Glomerular visceral epithelial cell (primary cell): ENCODE data around the gene PUDP.

Experiments used
- DNase-seq: peaks from one replicate; pipeline ENCODE4 v3.0.0-alpha.2; 2016; ENCODE audit errors: extremely low spot score

PUDP gene

GRCh38 chrX:7146703-7147412 lies 1.1 kb downstream of the PUDP start:
- DNase-seq, result peak; percentile 10

DNA sequence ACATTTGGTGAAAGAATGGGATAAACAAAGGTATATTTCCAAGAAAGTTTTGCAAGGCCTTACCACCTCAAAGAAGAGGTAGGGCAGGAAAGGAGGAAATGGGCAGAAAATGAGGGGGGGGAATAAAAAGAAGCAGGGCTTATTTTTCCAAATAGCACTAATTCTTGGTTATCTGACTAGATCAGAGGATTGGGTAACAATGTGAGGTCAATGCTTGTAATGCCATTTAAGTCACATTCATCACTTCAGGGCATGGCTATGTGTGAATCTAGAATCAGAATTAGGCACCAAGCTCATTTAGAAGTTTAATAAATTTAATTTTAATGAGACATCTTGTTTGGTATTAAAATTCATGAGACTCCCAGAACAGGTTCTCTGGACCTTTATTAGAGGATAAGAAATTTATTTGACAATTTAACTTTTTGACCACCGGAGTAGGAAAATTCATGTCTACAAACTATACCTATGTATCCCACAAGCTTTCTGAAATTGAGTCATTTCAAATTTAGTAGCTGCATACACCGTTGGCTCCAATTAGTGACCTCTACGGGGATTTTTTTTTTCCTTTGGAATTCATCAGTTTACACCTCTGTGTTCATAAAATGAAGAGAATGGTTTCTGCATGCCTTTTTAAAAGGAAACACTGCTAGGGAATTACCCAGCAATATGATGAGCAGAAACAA lies 1.8 kb downstream of the PUDP start:
- DNase-seq, result no peak

- no peak for DNase-seq
Observed at GRCh38 chrX:7145454-7145853, 2.5 kb downstream of the PUDP start.

DNA sequence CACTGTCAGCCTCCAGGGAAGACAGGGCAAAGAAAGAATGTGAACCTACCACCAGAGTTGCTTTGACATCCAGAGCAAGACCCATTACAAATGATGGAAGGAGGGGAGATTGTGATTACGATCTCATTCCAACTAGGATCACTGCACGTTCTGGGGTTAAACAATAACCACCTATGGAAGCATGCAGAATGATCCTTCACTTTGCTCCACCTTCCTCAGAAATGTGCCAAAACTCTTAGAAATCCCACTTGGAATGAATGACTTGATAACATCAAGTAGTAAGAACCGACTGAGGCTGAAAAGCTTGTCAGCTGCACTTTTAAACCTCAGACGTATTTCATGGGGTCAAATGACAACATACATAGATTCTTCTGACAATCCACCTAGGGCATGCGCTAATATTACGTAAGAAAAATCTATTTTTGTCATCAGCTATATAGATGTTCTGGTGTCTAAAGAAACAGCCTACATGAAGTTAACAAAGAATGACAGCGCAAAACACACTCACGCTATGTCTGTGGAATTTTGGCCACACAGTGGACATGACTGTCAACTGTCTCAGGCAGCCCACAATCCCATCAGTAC lies 3.9 kb downstream of the PUDP start:
- DNase-seq, result no peak

DNA sequence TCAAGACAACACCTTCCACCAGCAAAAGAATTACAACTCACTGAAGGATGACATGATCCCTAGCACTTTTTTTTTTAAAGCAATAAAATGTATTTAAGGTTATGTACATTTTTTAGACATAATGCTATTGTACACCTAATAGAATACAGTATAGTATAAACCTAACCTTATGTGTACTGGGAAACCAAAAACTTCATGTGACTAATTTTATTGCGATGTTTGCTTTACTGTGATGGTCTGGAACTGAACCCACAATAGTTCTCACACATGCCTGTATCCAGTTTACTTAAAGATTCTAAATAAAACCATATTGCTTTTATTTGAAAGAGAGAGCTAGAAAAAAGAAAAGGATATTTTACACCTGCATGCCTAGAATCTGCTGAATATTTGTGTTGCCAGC lies 4.9 kb downstream of the PUDP start:
- no peak for DNase-seq

DNA sequence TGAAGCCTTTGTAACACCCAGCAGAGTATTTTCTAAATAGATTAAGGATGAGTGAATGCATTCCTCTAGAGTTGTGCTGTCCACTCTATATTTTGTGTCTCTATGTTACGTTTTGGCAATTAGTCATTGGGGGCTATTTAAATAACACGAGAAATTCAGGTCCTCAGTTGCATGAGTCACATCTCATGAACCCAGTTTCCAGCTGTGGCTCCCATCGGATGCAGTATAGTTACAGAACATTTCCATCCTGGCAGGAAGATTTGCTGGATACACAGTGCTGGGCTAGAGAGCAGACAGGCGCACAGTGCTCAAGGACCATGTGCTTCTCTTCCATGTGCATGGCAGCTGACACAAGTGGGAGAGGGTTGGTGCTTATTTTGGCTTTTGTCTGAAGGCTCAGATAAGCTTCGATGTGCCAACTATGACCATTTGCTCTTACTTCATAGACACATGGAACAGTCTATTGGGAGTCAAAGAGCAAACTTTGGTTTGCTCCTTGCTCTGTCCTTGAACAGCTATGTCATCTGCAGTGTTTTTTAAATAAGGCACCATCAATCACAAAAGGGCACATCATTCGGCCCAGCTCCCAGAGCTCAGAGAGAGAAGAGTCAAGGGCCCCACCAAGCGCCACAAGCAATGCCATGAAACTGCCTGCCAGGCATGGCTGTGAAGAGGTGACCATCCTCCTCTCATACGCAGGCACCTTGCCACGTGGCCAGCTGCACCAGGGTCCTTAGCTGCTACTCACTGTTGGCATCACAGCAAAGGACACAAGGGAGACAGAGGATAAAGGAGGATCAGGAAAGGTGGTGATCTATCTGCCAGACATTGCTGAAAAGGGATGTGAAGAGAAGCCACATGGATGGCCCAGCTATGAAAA lies 8.5 kb downstream of the PUDP start:
- DNase-seq, result peak; percentile 24

GRCh38 chrX:7134981-7135380 lies 13.0 kb downstream of the PUDP start:
- DNase-seq, result no peak

DNA sequence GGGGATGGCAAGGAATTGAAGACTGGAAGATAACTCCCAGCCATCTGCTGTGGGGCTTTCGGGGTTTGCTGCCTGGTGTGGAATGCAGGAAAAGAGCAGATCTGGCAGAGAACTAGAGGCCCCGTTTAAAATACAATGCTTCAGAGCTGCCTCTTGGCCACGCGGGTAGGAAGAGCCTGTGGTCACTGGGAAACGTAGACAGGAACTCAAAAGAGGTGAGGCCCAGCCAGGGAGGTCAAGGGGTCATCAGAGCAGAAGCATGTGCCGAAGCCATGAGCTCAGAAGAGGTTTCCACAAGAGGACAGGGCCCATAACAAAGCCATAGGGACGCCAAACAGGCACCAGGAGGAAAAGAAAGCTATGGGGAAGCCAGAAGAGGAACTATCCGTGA lies 14.9 kb downstream of the PUDP start:
- DNase-seq, result peak; percentile 8

- DNase-seq, result peak; percentile 54
Observed at GRCh38 chrX:7132335-7133049, 15.5 kb downstream of the PUDP start.

DNA sequence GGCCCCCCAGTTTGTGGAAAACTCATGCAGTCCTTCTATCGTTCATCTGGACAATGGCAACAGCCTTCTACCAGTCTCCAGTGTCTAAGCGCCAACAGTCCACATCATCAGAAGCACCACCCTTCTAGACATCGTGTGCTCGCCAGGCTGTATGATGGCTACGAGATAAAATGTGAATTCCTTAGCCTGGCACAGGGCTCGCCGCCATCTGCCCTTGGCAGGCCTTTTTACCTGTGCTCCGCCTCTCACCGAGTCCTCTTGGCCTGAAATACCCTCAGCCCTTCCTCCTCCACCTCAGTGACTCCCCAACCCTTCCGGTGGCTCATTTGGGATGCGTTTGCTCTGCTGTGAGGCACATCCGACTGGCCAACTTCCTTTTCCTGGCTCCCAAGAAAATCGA lies 16.3 kb downstream of the PUDP start:
- no peak for DNase-seq

DNA sequence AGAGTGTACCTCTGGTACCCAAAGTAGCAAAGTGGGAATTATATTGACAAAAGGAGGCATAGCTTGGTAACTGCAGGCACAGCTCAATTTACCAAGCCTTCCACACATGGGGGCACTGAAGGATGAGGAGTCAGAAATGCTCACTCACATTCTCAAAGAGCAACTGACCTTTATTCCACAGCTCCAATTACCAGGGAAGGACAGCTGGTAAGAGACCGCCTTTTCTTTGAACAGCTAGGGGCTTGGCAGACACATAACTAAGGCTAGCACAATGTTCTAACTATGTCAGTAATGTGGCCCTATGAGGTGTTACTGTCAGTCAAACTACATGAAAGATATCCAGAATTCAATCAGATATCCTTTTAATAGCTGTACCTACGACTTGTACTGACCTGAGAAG lies 20.9 kb downstream of the PUDP start:
- no peak for DNase-seq

GRCh38 chrX:7120878-7121219 lies 27.1 kb downstream of the PUDP start:
- no peak for DNase-seq

GRCh38 chrX:7119950-7120877 lies 27.7 kb downstream of the PUDP start:
- no peak for DNase-seq

GRCh38 chrX:7117587-7117986 lies 30.4 kb downstream of the PUDP start:
- DNase-seq, result no peak

DNA sequence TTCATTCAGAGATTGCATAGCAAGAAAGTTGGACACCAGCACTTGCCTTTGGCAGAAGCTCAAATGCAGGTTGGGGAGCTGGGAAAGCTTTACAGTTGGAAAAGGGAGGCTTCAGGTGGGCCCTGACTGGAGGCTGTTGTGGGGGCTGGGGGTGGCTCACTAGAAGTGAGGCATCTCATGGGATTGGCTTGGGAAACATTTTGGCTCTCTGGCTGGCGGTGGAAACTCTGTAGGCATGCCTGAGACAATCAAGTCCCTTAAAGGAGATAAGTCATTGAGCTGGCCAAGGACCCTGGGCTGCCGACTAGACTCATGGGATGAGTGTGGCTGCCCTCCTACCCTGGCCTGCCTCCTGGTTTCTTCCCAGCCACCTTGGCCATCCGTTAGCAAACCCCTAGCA lies 31.9 kb downstream of the PUDP start:
- DNase-seq, result no peak

GRCh38 chrX:7115557-7115956 lies 32.4 kb downstream of the PUDP start:
- DNase-seq, result no peak

- no peak for DNase-seq
Observed at GRCh38 chrX:7112071-7112470, 35.9 kb downstream of the PUDP start.

DNA sequence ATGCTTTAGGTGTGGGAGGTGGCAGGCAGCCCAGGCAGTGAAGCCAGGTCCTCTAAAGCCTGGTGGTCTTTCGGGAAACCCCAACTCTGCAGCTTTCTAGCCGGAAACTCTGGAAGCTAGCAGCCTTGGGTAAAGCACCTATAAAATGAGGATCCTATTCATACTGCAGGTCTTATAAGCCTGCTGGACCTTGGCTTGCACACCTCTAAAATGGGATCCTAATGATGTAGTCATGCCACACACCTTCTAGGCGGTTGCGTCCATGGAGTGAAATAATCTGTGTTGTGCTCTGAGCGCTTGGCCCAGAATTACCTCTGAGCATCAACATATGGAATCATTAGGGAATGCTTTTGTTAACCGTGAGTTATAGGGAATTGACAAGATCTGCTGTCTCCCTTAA lies 36.4 kb downstream of the PUDP start:
- no peak for DNase-seq

DNA sequence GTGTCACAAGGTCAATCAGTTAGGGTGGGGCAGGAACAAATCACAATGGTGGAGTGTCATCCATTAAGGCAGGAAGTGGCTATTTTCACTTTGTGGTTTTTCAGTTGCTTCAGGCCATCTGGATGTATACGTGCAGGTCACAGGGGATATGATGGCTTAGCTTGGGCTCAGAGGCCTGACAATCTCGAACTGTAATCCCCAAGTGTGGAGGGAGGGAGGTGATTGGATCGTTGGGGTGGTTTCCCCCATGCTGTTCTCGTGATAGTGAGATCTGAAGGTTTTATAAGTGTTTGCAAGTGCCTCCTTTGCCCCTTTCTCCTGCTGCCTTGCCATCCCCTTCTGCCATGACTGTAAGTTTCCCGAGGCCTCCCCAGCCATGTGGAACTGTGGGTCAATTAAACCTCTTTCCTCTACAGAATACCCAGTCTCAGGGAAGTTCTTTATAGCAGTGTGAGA lies 37.1 kb downstream of the PUDP start:
- DNase-seq, result peak; percentile 23
